Measurements from ENCODE around the gene GYPC.
"Not testable (repeated sequence)": the region's sequence is repeated elsewhere in the genome, so short reads cannot be mapped to it uniquely, and the experiment has no call there.

GYPC gene

GRCh38 chr2:126686286-126686685, 30.3 kb downstream of the GYPC start:
- Histone ChIP-seq H3K27me3 (ENCODE audit: insufficient read depth, poor library complexity, severe bottlenecking) (no peaks in the 10 kb centered on the region), H3K27ac (replicated peaks) (no peak overlapping the region), H3K4me3 (replicated peaks; ENCODE audit: insufficient read depth, low read length) (no peak overlapping the region)
- TF ChIP-seq CTCF (IDR thresholded peaks at IDR 0.05; ENCODE audit: insufficient read depth, low read length): no peak
- TF ChIP-seq REST (IDR thresholded peaks at IDR 0.05; ENCODE audit: insufficient replicate concordance, low read depth): no peak
- no peak for TF ChIP-seq SPI1 (IDR thresholded peaks at IDR 0.05; ENCODE audit: borderline replicate concordance, low read depth)
- TF ChIP-seq GABPA (IDR thresholded peaks at IDR 0.05; ENCODE audit: low read depth): no peak
- TF ChIP-seq POLR2AphosphoS5 (IDR thresholded peaks at IDR 0.05; ENCODE audit: low read depth): no peak
- no peak for DNase-seq (ENCODE audit: low read depth in 1 of 2, low spot score in 1 of 2)

GRCh38 chr2:126686841-126687485, 31.0 kb downstream of the GYPC start:
- DNase-seq (ENCODE audit: low read depth in 1 of 2, low spot score in 1 of 2): no peak
- H3K27me3 ChIP-seq (ENCODE audit: insufficient read depth, poor library complexity, severe bottlenecking): no peaks in the 10 kb centered on the region
- H3K27ac ChIP-seq (replicated peaks): no peak overlapping the region
- H3K4me3 ChIP-seq (replicated peaks; ENCODE audit: insufficient read depth, low read length): no peak overlapping the region
- TF ChIP-seq POLR2AphosphoS5 (IDR thresholded peaks at IDR 0.05; ENCODE audit: low read depth) (no peak), CTCF (IDR thresholded peaks at IDR 0.05; ENCODE audit: insufficient read depth, low read length) (no peak), REST (IDR thresholded peaks at IDR 0.05; ENCODE audit: insufficient replicate concordance, low read depth) (no peak), GABPA (IDR thresholded peaks at IDR 0.05; ENCODE audit: low read depth) (no peak)

GRCh38 chr2:126687503-126687902, 31.5 kb downstream of the GYPC start:
- DNase-seq (ENCODE audit: low read depth in 1 of 2, low spot score in 1 of 2): no peak
- TF ChIP-seq CTCF (IDR thresholded peaks at IDR 0.05; ENCODE audit: insufficient read depth, low read length) (no peak), GABPA (IDR thresholded peaks at IDR 0.05; ENCODE audit: low read depth) (no peak), REST (IDR thresholded peaks at IDR 0.05; ENCODE audit: insufficient replicate concordance, low read depth) (no peak), POLR2AphosphoS5 (IDR thresholded peaks at IDR 0.05; ENCODE audit: low read depth) (no peak), SPI1 (IDR thresholded peaks at IDR 0.05; ENCODE audit: borderline replicate concordance, low read depth) (no peak)
- H3K4me3 ChIP-seq (replicated peaks; ENCODE audit: insufficient read depth, low read length): no peak overlapping the region
- H3K27ac ChIP-seq (replicated peaks): no peak overlapping the region
- no peaks in the 10 kb centered on the region for H3K27me3 ChIP-seq (ENCODE audit: insufficient read depth, poor library complexity, severe bottlenecking)

GRCh38 chr2:126688594-126688993, 32.6 kb downstream of the GYPC start:
- not testable (repeated sequence) for DNase-seq (ENCODE audit: low read depth in 1 of 2, low spot score in 1 of 2); H3K27me3 ChIP-seq (ENCODE audit: insufficient read depth, poor library complexity, severe bottlenecking); H3K4me3 ChIP-seq (replicated peaks; ENCODE audit: insufficient read depth, low read length); H3K27ac ChIP-seq (replicated peaks)

GRCh38 chr2:126692241-126692640, 36.3 kb downstream of the GYPC start:
- H3K27ac ChIP-seq (replicated peaks); H3K27me3 ChIP-seq (ENCODE audit: insufficient read depth, poor library complexity, severe bottlenecking); DNase-seq (ENCODE audit: low read depth in 1 of 2, low spot score in 1 of 2); H3K4me3 ChIP-seq (replicated peaks; ENCODE audit: insufficient read depth, low read length): not testable (repeated sequence)

GRCh38 chr2:126692934-126693592, 37.1 kb downstream of the GYPC start:
- not testable (repeated sequence) for DNase-seq (ENCODE audit: low read depth in 1 of 2, low spot score in 1 of 2); H3K27me3 ChIP-seq (ENCODE audit: insufficient read depth, poor library complexity, severe bottlenecking); H3K27ac ChIP-seq (replicated peaks); H3K4me3 ChIP-seq (replicated peaks; ENCODE audit: insufficient read depth, low read length)
